Measurements from ENCODE around the gene PANX1. TPM values are rescaled to one million over a fixed set of nuclear protein-coding genes. Genes with fewer than 3 reads are reported as not detected.

The PANX1 gene
- total RNA-seq, 3 donors from 2014 or later (not counting 1 experiment from before 2014, with no cell fraction given), result 8.6 to 13.6 (median 13.4) TPM

GRCh38 chr11:94125407-94126115 is 3.1 kb upstream of the PANX1 start:
- TF ChIP-seq CTCF (IDR thresholded peaks at IDR 0.05), result no peak
- Mint-ChIP-seq H3K27ac (no peak overlapping the region), H3K9me3 (no peaks in the 10 kb centered on the region), H3K4me3 (no peak overlapping the region), H3K36me3 (no peaks in the 10 kb centered on the region), H3K27me3 (ENCODE audit: low read depth in 2 of 2) (no peaks in the 10 kb centered on the region), H3K4me1 (peaks cover 10 to 17% of the 10 kb centered on the region in 2 donors)
- ATAC-seq, result no peak
- intact Hi-C loops (cut with micrococcal nuclease), result loop anchor here (5.0 kb wide), 2 partner anchors 347 to 383 kb away; partner anchors contain the start of genes C11orf54 and TAF1D
- WGBS (ENCODE audit: insufficient coverage), result 92% methylated on average over 7 of the region's 8 CpGs
- no peak for DNase-seq
- Histone ChIP-seq H3K27me3 (ENCODE audit: control insufficient read depth, insufficient read depth, low read length) (no peaks in the 10 kb centered on the region), H3K9me3 (ENCODE audit: control insufficient read depth, insufficient read depth, low read length) (no peaks in the 10 kb centered on the region), H3K4me1 (ENCODE audit: control insufficient read depth, insufficient read depth, low read length) (peaks cover 17% of the 10 kb centered on the region), H3K27ac (ENCODE audit: low read length) (no peak overlapping the region), H3K4me3 (ENCODE audit: low read length) (no peak overlapping the region), H3K36me3 (ENCODE audit: control insufficient read depth, insufficient read depth, low read length) (no peaks in the 10 kb centered on the region)

- no peaks in the 10 kb centered on the region for H3K36me3 Mint-ChIP-seq
- Histone ChIP-seq H3K27me3 (ENCODE audit: control insufficient read depth, insufficient read depth, low read length) (no peaks in the 10 kb centered on the region), H3K4me3 (ENCODE audit: low read length) (no peak overlapping the region), H3K9me3 (ENCODE audit: control insufficient read depth, insufficient read depth, low read length) (no peaks in the 10 kb centered on the region), H3K36me3 (ENCODE audit: control insufficient read depth, insufficient read depth, low read length) (no peaks in the 10 kb centered on the region), H3K27ac (ENCODE audit: low read length) (no peak overlapping the region), H3K4me1 (ENCODE audit: control insufficient read depth, insufficient read depth, low read length) (peaks cover 27% of the 10 kb centered on the region)
- DNase-seq (peak in 1 of 2 donors; percentile 10), ATAC-seq (no peak)
- intact Hi-C loops (cut with micrococcal nuclease), result loop anchor here (5.0 kb wide), 2 partner anchors 345 to 385 kb away; partner anchors contain the start of genes C11orf54 and TAF1D
- no peaks in the 10 kb centered on the region for H3K9me3 Mint-ChIP-seq
- no peaks in the 10 kb centered on the region for H3K27me3 Mint-ChIP-seq (ENCODE audit: low read depth in 2 of 2)
- H3K4me3 Mint-ChIP-seq, result no peak overlapping the region
- H3K4me1 Mint-ChIP-seq, result peaks cover 10 to 17% of the 10 kb centered on the region in 2 donors
- peak overlapping the region in 1 of 2 donors; percentile 1 for H3K27ac Mint-ChIP-seq
- TF ChIP-seq CTCF (IDR thresholded peaks at IDR 0.05), result no peak
These were observed 1.0 kb upstream of the PANX1 start for GRCh38 chr11:94127638-94128037.

GRCh38 chr11:94128291-94128745 is 323 bp upstream of the PANX1 start:
- no peaks in the 10 kb centered on the region for H3K9me3 Mint-ChIP-seq
- DNase-seq, result no peak
- H3K9me3 ChIP-seq (ENCODE audit: control insufficient read depth, insufficient read depth, low read length), result no peaks in the 10 kb centered on the region
- H3K4me3 ChIP-seq (ENCODE audit: low read length), result peak overlapping the region; percentile 84
- peak; percentile 19 to 48 (median 31) for ATAC-seq
- H3K4me1 ChIP-seq (ENCODE audit: control insufficient read depth, insufficient read depth, low read length), result peaks cover 31% of the 10 kb centered on the region
- peak overlapping the region; percentile 85 for H3K27ac ChIP-seq (ENCODE audit: low read length)
- TF ChIP-seq CTCF (IDR thresholded peaks at IDR 0.05), result no peak
- intact Hi-C loops (cut with micrococcal nuclease), result loop anchor here (5.0 kb wide), 2 partner anchors 344 to 386 kb away; partner anchors contain the start of genes C11orf54 and TAF1D
- WGBS (ENCODE audit: insufficient coverage), result 0% methylated on average over 23 of the region's 23 CpGs
- H3K27me3 Mint-ChIP-seq (ENCODE audit: low read depth in 2 of 2), result no peaks in the 10 kb centered on the region
- H3K36me3 ChIP-seq (ENCODE audit: control insufficient read depth, insufficient read depth, low read length), result no peaks in the 10 kb centered on the region
- no peak overlapping the region for H3K27ac Mint-ChIP-seq
- no peaks in the 10 kb centered on the region for H3K27me3 ChIP-seq (ENCODE audit: control insufficient read depth, insufficient read depth, low read length)
- no peak overlapping the region for H3K4me3 Mint-ChIP-seq
- peaks cover 16 to 21% of the 10 kb centered on the region in 2 donors for H3K4me1 Mint-ChIP-seq
- H3K36me3 Mint-ChIP-seq, result no peaks in the 10 kb centered on the region
